ENCODE data around the gene CAMK2N1. TPM values are rescaled to one million over a fixed set of nuclear protein-coding genes. Genes with fewer than 3 reads are reported as not detected.
"Not testable (repeated sequence)": the region's sequence is repeated elsewhere in the genome, so short reads cannot be mapped to it uniquely, and the experiment has no call there.

CAMK2N1 gene
- total RNA-seq, 1 donor from 2014 or later: 42.6 TPM

DNA sequence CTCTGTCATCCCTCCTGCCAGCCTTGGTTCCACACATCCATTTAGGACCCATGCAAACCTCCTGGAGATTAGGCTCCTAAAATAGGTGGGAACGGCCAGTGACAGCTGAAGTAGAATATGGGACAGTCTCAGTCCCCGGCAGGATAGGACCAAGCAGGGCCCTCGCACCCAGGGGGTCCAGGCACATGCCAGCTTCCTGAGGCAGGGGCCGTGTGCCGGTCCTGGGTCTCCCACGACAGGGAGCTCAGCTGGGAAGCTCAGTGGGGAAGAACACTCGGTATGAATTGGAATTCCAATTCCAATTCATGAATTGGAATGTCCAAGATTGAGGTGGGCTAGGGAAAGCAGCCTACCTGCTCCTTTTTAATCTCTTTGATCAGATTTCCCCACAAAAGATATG, 12.1 kb upstream of the CAMK2N1 start:
- Histone ChIP-seq H3K36me3 (ENCODE audit: control insufficient read depth, insufficient read depth, low read length) (no peaks in the 10 kb centered on the region), H3K27me3 (ENCODE audit: control insufficient read depth, insufficient read depth, low read length) (no peaks in the 10 kb centered on the region), H3K4me3 (ENCODE audit: low read depth, low read length) (no peak overlapping the region)
- TF ChIP-seq, protein P1, sequence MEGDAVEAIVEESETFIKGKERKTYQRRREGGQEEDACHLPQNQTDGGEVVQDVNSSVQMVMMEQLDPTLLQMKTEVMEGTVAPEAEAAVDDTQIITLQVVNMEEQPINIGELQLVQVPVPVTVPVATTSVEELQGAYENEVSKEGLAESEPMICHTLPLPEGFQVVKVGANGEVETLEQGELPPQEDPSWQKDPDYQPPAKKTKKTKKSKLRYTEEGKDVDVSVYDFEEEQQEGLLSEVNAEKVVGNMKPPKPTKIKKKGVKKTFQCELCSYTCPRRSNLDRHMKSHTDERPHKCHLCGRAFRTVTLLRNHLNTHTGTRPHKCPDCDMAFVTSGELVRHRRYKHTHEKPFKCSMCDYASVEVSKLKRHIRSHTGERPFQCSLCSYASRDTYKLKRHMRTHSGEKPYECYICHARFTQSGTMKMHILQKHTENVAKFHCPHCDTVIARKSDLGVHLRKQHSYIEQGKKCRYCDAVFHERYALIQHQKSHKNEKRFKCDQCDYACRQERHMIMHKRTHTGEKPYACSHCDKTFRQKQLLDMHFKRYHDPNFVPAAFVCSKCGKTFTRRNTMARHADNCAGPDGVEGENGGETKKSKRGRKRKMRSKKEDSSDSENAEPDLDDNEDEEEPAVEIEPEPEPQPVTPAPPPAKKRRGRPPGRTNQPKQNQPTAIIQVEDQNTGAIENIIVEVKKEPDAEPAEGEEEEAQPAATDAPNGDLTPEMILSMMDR (IDR thresholded peaks at IDR 0.05; ENCODE audit: insufficient read depth, low read length, poor library complexity, severe bottlenecking): no peak
- DNase-seq (ENCODE audit: low read depth): no peak

GRCh38 chr1:20497506-20497905, 11.5 kb upstream of the CAMK2N1 start:
- DNase-seq (ENCODE audit: low read depth): no peak
- no peaks in the 10 kb centered on the region for H3K36me3 ChIP-seq (ENCODE audit: control insufficient read depth, insufficient read depth, low read length)
- H3K4me3 ChIP-seq (ENCODE audit: low read depth, low read length): no peak overlapping the region
- TF ChIP-seq, protein P1 (IDR thresholded peaks at IDR 0.05; ENCODE audit: insufficient read depth, low read length, poor library complexity, severe bottlenecking): no peak
- H3K27me3 ChIP-seq (ENCODE audit: control insufficient read depth, insufficient read depth, low read length): no peaks in the 10 kb centered on the region

DNA sequence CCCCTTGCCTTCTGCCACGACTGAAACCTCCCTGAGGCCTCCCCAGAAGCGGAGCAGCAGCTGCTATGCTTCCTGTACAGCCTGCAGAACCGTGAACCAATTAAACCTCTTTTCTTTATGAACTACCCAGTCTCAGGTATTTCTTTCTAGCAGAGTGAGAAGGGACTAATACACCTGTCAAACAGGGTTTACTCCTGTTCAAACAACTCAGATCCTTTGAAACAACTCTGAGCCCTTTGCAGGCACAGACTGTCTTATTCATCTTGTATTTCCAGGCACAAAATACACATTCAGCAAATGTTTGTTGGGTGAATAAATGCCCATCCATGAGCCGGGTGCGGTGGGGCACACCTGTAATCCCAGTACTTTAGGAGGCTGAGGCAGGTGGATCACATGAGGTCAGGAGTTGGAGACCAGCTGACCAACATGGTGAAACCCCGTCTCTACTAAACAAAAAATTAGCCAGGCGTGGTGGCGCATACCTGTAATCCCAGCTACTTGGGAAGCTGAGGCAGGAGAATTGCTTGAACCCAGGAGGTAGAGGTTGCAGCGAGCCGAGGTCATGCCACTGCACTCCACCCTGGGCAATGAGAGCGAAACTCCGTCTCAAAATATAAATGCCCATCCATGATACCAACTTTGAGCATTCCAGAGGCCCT, 10.8 kb upstream of the CAMK2N1 start:
- not testable (repeated sequence) for H3K27me3 ChIP-seq (ENCODE audit: control insufficient read depth, insufficient read depth, low read length); H3K4me3 ChIP-seq (ENCODE audit: low read depth, low read length); DNase-seq (ENCODE audit: low read depth)

GRCh38 chr1:20496241-20496661, 10.2 kb upstream of the CAMK2N1 start:
- Histone ChIP-seq H3K4me3 (ENCODE audit: low read depth, low read length) (no peak overlapping the region), H3K36me3 (ENCODE audit: control insufficient read depth, insufficient read depth, low read length) (no peaks in the 10 kb centered on the region), H3K27me3 (ENCODE audit: control insufficient read depth, insufficient read depth, low read length) (no peaks in the 10 kb centered on the region)
- peak; percentile 91 for DNase-seq (ENCODE audit: low read depth)
- TF ChIP-seq, protein P1 (IDR thresholded peaks at IDR 0.05; ENCODE audit: insufficient read depth, low read length, poor library complexity, severe bottlenecking): no peak

More for the DNA sequence above, 10.8 kb upstream of the CAMK2N1 start:
- H3K36me3 ChIP-seq (ENCODE audit: control insufficient read depth, insufficient read depth, low read length): not testable (repeated sequence)

DNA sequence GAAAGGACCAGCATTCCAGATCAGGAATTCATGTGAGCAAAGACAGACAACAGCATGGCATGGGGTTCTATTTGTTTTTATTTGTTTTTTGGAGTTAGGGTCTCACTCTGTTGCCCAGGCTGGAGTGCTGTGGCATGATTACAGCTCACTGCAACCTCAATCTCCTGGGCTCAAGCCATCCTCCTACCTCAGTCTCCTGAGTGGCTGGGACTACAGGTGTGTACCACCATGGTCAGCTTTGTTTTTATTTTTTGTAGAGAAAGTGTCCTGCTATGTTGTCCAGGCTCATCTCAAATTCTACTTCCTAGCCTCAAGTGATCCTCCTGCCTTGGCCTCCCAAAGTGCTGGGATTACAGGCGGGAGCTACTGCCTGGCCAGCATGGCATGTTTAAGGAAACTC, 9.7 kb upstream of the CAMK2N1 start:
- no peaks in the 10 kb centered on the region for H3K36me3 ChIP-seq (ENCODE audit: control insufficient read depth, insufficient read depth, low read length)
- TF ChIP-seq, protein P1 (IDR thresholded peaks at IDR 0.05; ENCODE audit: insufficient read depth, low read length, poor library complexity, severe bottlenecking): no peak

GRCh38 chr1:20494609-20495311, 8.8 kb upstream of the CAMK2N1 start:
- peak; percentile 82 for DNase-seq (ENCODE audit: low read depth)
- Histone ChIP-seq H3K27me3 (ENCODE audit: control insufficient read depth, insufficient read depth, low read length) (no peaks in the 10 kb centered on the region), H3K4me3 (ENCODE audit: low read depth, low read length) (no peak overlapping the region), H3K36me3 (ENCODE audit: control insufficient read depth, insufficient read depth, low read length) (no peaks in the 10 kb centered on the region)
- TF ChIP-seq, protein P1 (IDR thresholded peaks at IDR 0.05; ENCODE audit: insufficient read depth, low read length, poor library complexity, severe bottlenecking): no peak

More for the DNA sequence above, 9.7 kb upstream of the CAMK2N1 start:
- no peak overlapping the region for H3K4me3 ChIP-seq (ENCODE audit: low read depth, low read length)
- H3K27me3 ChIP-seq (ENCODE audit: control insufficient read depth, insufficient read depth, low read length): no peaks in the 10 kb centered on the region
- no peak for DNase-seq (ENCODE audit: low read depth)
